ENCODE data around the gene TRIM37.

- TF ChIP-seq RXRA (IDR thresholded peaks at IDR 0.05) (no peak), TAF1 (conservative IDR thresholded peaks at IDR 0.05) (no peak), FOXA1 (IDR thresholded peaks at IDR 0.05) (no peak), ZBTB33 (IDR thresholded peaks at IDR 0.05) (no peak), RAD21 (IDR thresholded peaks at IDR 0.05) (no peak), YY1 (IDR thresholded peaks at IDR 0.05) (no peak), SP1 (IDR thresholded peaks at IDR 0.05) (no peak), EGR1 (IDR thresholded peaks at IDR 0.05; ENCODE audit: low read depth in 2 of 2) (no peak), GABPA (IDR thresholded peaks at IDR 0.05 in 1 of 2, conservative IDR thresholded peaks at IDR 0.05 in 1 of 2) (no peak)
- TF ChIP-seq, protein P1, sequence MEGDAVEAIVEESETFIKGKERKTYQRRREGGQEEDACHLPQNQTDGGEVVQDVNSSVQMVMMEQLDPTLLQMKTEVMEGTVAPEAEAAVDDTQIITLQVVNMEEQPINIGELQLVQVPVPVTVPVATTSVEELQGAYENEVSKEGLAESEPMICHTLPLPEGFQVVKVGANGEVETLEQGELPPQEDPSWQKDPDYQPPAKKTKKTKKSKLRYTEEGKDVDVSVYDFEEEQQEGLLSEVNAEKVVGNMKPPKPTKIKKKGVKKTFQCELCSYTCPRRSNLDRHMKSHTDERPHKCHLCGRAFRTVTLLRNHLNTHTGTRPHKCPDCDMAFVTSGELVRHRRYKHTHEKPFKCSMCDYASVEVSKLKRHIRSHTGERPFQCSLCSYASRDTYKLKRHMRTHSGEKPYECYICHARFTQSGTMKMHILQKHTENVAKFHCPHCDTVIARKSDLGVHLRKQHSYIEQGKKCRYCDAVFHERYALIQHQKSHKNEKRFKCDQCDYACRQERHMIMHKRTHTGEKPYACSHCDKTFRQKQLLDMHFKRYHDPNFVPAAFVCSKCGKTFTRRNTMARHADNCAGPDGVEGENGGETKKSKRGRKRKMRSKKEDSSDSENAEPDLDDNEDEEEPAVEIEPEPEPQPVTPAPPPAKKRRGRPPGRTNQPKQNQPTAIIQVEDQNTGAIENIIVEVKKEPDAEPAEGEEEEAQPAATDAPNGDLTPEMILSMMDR (IDR thresholded peaks at IDR 0.05; ENCODE audit: low read depth, low read length, missing input control), result no peak
- TF ChIP-seq, protein P2, sequence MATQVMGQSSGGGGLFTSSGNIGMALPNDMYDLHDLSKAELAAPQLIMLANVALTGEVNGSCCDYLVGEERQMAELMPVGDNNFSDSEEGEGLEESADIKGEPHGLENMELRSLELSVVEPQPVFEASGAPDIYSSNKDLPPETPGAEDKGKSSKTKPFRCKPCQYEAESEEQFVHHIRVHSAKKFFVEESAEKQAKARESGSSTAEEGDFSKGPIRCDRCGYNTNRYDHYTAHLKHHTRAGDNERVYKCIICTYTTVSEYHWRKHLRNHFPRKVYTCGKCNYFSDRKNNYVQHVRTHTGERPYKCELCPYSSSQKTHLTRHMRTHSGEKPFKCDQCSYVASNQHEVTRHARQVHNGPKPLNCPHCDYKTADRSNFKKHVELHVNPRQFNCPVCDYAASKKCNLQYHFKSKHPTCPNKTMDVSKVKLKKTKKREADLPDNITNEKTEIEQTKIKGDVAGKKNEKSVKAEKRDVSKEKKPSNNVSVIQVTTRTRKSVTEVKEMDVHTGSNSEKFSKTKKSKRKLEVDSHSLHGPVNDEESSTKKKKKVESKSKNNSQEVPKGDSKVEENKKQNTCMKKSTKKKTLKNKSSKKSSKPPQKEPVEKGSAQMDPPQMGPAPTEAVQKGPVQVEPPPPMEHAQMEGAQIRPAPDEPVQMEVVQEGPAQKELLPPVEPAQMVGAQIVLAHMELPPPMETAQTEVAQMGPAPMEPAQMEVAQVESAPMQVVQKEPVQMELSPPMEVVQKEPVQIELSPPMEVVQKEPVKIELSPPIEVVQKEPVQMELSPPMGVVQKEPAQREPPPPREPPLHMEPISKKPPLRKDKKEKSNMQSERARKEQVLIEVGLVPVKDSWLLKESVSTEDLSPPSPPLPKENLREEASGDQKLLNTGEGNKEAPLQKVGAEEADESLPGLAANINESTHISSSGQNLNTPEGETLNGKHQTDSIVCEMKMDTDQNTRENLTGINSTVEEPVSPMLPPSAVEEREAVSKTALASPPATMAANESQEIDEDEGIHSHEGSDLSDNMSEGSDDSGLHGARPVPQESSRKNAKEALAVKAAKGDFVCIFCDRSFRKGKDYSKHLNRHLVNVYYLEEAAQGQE (IDR thresholded peaks at IDR 0.05), result no peak
- TF ChIP-seq, protein P3, sequence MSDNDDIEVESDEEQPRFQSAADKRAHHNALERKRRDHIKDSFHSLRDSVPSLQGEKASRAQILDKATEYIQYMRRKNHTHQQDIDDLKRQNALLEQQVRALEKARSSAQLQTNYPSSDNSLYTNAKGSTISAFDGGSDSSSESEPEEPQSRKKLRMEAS (IDR thresholded peaks at IDR 0.05), result no peak
- TF ChIP-seq, protein P4, sequence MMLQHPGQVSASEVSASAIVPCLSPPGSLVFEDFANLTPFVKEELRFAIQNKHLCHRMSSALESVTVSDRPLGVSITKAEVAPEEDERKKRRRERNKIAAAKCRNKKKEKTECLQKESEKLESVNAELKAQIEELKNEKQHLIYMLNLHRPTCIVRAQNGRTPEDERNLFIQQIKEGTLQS (IDR thresholded peaks at IDR 0.05), result no peak
Measured at GRCh38 chr17:59141860-59142259, 35.2 kb upstream of the TRIM37 start.

Measured in liver (tissue), 3 donors.